SJCRH30 (cell line): ENCODE results near the gene SLC39A10. TPM values are rescaled to one million over a fixed set of nuclear protein-coding genes. Genes with fewer than 3 reads are reported as not detected.

Source experiments
- DNase-seq, 2 experiments: peaks; one replicate each; pipeline ENCODE4 v3.0.0-alpha.2; 2015 to 2020
- H3K27ac ChIP-seq: fragments of 250-450 bp; sonication (Bioruptor Pico); 2 replicates; pipeline ENCODE4 v1.5.1; 2020; ENCODE audit warnings: mild to moderate bottlenecking, moderate library complexity
- H3K27me3 ChIP-seq: fragments of 250-450 bp; sonication (Bioruptor Pico); 2 replicates; pipeline ENCODE4 v1.5.1; 2020; ENCODE audit warnings: mild to moderate bottlenecking, moderate library complexity
- H3K36me3 ChIP-seq: fragments of 250-450 bp; sonication (Bioruptor Pico); 2 replicates; pipeline ENCODE4 v1.5.1; 2020; ENCODE audit warnings: mild to moderate bottlenecking, moderate library complexity
- H3K4me1 ChIP-seq: fragments of 250-450 bp; sonication (Bioruptor Pico); 2 replicates; pipeline ENCODE4 v1.5.1; 2020; ENCODE audit warnings: mild to moderate bottlenecking, moderate library complexity
- H3K4me3 ChIP-seq: fragments of 250-450 bp; sonication (Bioruptor Pico); 2 replicates; pipeline ENCODE4 v1.5.1; 2020; ENCODE audit warnings: mild to moderate bottlenecking, moderate library complexity
- H3K9me3 ChIP-seq: fragments of 250-450 bp; sonication (Bioruptor Pico); replicated peaks from 2 replicates; pipeline ENCODE4 v1.5.1; 2020; ENCODE audit warnings: mild to moderate bottlenecking, moderate library complexity
- total RNA-seq: library from RNA; depleted of rRNA; stranded (reverse); fragments of >200 nt; shearing (Covaris generic); gene quantifications from 2 replicates; pipeline ENCODE4 v1.2.3, GENCODE V29; 2014; rRNA removed

The SLC39A10 gene
- 54.1 and 57.8 TPM in 2 replicates for total RNA-seq

DNA sequence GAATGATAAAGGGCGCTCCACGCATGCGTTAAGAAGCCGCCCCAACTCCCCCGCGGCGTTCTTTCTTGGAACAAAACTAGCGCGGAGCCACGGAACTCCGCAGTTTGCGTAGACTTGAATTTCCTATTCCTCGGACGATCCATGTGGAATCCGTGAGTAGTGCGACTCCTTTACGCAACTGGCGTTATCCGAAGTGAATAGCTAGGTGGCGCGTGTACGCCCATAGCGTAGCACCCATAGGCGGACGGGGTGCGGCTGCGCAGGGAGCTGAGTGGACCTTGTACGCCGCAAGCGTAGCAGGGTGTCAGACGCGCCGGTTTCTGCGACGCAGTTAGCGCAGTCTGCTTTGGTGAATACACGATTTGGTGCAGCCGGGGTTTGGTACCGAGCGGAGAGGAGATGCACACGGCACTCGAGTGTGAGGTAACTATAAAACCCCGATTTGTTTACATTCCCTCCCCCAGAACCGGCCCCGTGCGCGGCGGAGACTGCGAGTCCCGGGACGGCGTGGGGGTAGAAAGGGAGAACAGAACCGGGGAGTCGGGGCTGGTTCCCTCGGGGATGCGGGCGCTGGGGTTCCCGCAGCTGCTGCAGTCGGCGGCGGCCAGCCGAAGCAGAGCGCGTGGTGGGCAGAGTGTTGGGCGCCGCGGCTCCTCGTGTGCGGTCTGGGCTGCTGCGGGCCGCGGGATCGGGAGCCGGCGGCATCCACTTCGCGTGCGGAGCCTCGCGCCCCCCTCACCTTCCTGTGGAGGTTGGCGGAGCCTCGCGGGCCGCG lies at the start of gene SLC39A10:
Gene SLC39A10 (plus strand): TSS at position 368 of the 775 bp plus-strand sequence. CDS start 22,817 bp downstream, outside the sequence.
- H3K27ac ChIP-seq: peak within 1 kb of the TSS; percentile 83
- H3K4me3 ChIP-seq: peak within 1 kb of the TSS; percentile 85
- DNase-seq: peak; percentile 99 to 100
- H3K9me3 ChIP-seq: no peaks in the 10 kb centered on the region
- H3K36me3 ChIP-seq: 0 out of 2 replicates have a peak, but pooled peaks cover 4% of the 10 kb centered on the region
- H3K4me1 ChIP-seq: peaks cover 6% of the 10 kb centered on the region
- H3K27me3 ChIP-seq: no peaks in the 10 kb centered on the region

DNA sequence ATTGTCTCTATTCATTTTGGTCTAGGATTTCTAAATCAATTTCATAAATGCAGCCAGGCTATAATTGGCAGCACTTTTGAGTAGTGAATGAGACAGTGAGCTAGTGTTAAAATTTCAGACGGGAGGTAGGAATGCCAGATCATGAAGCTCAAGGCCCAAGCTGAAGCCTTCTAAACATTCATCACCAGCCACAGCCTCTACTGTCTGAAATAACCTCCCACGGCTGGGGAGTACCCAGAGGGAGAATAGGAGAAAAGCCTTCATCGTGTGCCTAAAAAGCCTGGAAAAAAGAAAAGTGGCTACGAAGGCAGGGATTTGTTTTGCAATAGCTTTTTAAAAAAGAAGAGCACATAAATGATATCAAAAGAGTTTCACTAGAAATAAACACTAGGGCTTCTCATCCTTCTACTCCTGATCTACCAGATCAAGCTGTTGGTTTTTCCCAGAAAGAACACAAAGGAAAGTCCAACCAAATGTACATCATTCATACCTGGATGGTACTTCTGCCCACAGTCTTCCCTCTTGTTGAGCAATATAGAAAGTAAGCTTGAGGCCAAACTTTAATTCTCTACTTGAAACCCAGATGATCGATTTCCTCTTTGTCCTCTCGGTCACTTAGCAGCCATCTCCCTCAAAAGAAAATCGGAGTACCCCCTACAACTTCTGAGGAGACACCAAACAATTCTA lies 48.1 kb upstream of the SLC39A10 start:
- DNase-seq: no peak
- H3K27ac ChIP-seq: no peak overlapping the region

GRCh38 chr2:195610717-195611116 lies 46.3 kb upstream of the SLC39A10 start:
- Histone ChIP-seq H3K36me3 (no peaks in the 10 kb centered on the region), H3K4me1 (peaks cover 22% of the 10 kb centered on the region), H3K4me3 (no peak overlapping the region), H3K9me3 (no peaks in the 10 kb centered on the region), H3K27me3 (0 out of 2 replicates have a peak, but pooled peaks cover 6% of the 10 kb centered on the region), H3K27ac (no peak overlapping the region)
- no peak for DNase-seq

More for the DNA sequence above, 48.1 kb upstream of the SLC39A10 start:
- Histone ChIP-seq H3K36me3 (no peaks in the 10 kb centered on the region), H3K9me3 (no peaks in the 10 kb centered on the region), H3K4me3 (no peak overlapping the region), H3K27me3 (0 out of 2 replicates have a peak, but pooled peaks cover 15% of the 10 kb centered on the region), H3K4me1 (peaks cover 17% of the 10 kb centered on the region)

GRCh38 chr2:195612611-195613495 lies 44.2 kb upstream of the SLC39A10 start:
- 0 out of 2 replicates have a peak overlapping the region, but pooled peaks have one; percentile 1 for H3K4me3 ChIP-seq
- H3K27ac ChIP-seq: 0 out of 2 replicates have a peak overlapping the region, but pooled peaks have one; percentile 1
- H3K27me3 ChIP-seq: no peaks in the 10 kb centered on the region
- no peaks in the 10 kb centered on the region for H3K9me3 ChIP-seq
- H3K36me3 ChIP-seq: no peaks in the 10 kb centered on the region
- DNase-seq: peak; percentile 55 to 60
- H3K4me1 ChIP-seq: peaks cover 22% of the 10 kb centered on the region

DNA sequence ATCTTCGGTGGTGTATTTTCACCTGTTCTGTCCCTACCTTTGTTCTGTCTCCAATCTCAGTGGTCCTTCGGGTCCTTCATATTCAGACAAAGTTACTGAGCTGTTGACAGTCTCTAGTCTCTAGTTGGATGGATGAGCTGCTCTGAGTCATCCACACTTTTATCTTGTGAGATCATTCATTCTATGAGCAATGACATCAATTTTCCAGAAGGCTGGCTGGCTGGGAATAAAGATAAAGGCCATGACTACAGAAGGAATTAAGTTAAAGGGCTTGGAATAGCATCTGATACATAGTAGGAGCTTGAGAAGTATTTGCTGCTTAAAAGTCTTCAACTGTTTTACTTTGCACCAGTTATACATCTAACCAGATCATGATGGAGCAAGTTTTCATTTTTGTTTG lies 43.1 kb upstream of the SLC39A10 start:
- Histone ChIP-seq H3K4me3 (no peak overlapping the region), H3K4me1 (peaks cover 22% of the 10 kb centered on the region)
- peak; percentile 47 to 66 for DNase-seq

DNA sequence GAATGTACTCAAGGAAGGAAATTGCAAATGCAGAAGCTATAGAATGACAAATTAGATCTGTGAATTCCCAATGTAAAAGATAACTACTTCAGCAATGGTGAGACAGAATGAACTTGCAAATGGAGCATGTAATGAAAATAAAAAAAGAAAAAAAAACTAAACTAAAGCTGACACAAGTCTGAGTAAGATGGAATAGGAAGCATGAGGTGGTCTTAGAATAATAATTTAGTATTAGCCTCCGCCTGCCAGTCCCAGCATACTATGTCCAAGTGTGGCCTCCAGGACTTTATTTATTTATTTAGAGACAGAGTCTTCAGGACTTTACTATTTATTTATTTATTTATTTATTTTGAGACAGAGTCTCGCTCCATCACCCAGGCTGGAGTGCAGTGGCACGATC lies 37.4 kb upstream of the SLC39A10 start:
- Histone ChIP-seq H3K9me3 (no peaks in the 10 kb centered on the region), H3K27ac (no peak overlapping the region), H3K36me3 (no peaks in the 10 kb centered on the region), H3K27me3 (no peaks in the 10 kb centered on the region), H3K4me1 (peaks cover 9% of the 10 kb centered on the region), H3K4me3 (no peak overlapping the region)
- DNase-seq: no peak

More for the DNA sequence above, 43.1 kb upstream of the SLC39A10 start:
- Histone ChIP-seq H3K9me3 (no peaks in the 10 kb centered on the region), H3K27ac (no peak overlapping the region), H3K27me3 (no peaks in the 10 kb centered on the region), H3K36me3 (no peaks in the 10 kb centered on the region)

DNA sequence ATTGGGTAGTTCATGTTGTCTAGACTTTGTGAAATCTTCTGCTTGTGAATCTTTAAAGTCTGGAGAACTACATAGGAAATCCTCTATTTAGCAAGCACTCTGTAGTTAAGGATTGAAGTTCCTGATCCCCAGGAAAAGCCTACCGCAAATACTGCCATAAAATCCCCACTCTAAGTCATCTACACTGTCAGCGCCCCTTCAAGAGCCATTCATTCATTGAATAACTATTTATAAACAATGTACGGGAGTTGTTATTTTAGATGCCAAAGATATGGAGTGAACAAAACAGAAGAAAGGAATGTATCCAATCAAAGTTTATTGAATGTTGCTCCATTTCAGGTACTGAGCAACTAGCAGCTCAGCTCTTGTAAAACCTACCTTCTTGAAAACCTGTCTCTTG lies 36.5 kb upstream of the SLC39A10 start:
- no peak overlapping the region for H3K4me3 ChIP-seq
- H3K9me3 ChIP-seq: no peaks in the 10 kb centered on the region
- H3K36me3 ChIP-seq: no peaks in the 10 kb centered on the region
- peaks cover 9% of the 10 kb centered on the region for H3K4me1 ChIP-seq
- no peak overlapping the region for H3K27ac ChIP-seq
- no peaks in the 10 kb centered on the region for H3K27me3 ChIP-seq
- peak in 1 of 2 experiments; percentile 55 for DNase-seq

DNA sequence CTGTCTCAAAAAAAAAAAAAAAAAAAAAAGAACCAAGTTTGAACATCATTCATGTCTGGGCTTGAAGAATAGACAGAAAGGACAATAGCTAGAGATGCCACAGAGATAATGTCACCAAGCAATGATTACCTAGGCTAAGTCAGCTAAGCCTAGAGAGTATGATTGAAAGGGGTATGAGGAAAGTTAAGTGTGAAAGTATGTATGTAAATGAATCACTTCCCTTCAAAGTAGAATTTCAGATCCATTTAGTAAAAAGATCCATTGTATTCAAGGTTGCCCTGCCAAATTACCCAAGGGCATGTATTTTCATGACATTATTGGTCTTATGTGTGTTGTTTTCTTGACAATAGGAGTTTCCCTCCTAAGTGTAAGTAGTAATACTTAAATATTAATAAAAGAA lies 34.1 kb upstream of the SLC39A10 start:
- H3K27ac ChIP-seq: no peak overlapping the region
- no peak overlapping the region for H3K4me3 ChIP-seq
- no peaks in the 10 kb centered on the region for H3K27me3 ChIP-seq
- H3K9me3 ChIP-seq: no peaks in the 10 kb centered on the region
- DNase-seq: no peak
- H3K4me1 ChIP-seq: peaks cover 9% of the 10 kb centered on the region
- H3K36me3 ChIP-seq: no peaks in the 10 kb centered on the region

GRCh38 chr2:195626507-195626906 lies 30.5 kb upstream of the SLC39A10 start:
- Histone ChIP-seq H3K36me3 (no peaks in the 10 kb centered on the region), H3K27ac (no peak overlapping the region), H3K4me3 (no peak overlapping the region), H3K27me3 (peaks cover 14% of the 10 kb centered on the region; the same call in 1 of the 2 replicates), H3K4me1 (no peaks in the 10 kb centered on the region), H3K9me3 (peaks cover 3% of the 10 kb centered on the region; the same call in 1 of the 2 replicates)
- DNase-seq: no peak

DNA sequence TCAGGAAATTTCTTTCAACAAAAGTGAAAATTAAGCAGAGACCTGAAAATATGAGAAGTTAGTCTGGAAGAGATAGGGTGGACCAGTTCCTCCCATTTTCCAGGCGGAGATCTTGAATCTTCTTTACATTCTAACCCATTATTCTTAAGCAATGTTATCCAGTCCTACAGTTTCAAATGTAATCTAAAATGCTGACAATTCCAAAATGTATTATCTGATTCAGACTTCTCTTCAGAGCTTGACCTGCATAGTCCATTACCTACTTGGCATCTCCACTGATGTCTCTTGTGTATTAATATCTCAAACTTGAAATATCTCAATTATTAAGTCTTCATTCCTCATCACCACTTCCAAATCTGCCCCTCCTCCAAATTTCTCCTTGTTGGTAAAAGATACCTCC lies 28.4 kb upstream of the SLC39A10 start:
- Histone ChIP-seq H3K9me3 (peaks cover 3% of the 10 kb centered on the region; the same call in 1 of the 2 replicates), H3K4me3 (no peak overlapping the region), H3K27ac (no peak overlapping the region), H3K27me3 (peaks cover 16% of the 10 kb centered on the region; the same call in 1 of the 2 replicates), H3K36me3 (no peaks in the 10 kb centered on the region), H3K4me1 (no peaks in the 10 kb centered on the region)
- DNase-seq: no peak

DNA sequence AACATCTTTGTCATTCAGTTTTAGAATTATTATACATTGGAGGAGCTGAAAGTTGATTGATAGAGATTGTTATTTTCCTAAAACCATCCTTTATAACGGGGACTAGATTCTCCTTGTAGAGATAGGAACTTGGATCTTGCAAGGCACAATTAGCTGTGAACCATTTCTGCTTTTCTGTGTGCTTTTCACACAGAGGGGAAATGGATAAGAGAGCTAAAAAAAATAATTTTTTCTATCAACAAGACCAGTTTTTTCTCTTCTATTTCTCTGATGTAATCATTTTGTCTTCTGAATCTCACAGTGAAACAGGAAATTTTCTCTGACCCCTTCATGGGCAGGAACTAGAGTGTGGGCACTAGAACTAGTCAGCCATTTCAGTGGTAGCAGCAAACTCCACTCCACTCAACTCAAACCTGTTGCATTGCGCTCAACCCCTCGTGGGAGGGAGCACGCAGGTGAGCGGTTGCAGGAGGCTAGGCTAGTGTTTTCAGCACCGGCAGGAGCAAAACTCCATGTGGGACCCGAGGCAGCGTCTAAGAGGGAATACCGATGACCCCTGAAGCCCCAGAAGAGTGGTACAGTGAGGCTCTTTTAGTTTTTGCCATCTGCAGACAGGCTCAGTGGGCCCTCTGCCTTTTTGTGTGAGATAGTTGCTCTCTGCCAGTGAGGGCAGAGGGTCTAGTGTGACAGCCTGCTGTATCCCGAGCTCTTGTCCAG lies 24.0 kb upstream of the SLC39A10 start:
- DNase-seq: no peak
- no peaks in the 10 kb centered on the region for H3K4me1 ChIP-seq
- H3K9me3 ChIP-seq: peaks cover 3% of the 10 kb centered on the region; the same call in 1 of the 2 replicates
- no peak overlapping the region for H3K27ac ChIP-seq
- no peaks in the 10 kb centered on the region for H3K36me3 ChIP-seq
- H3K27me3 ChIP-seq: peaks cover 16% of the 10 kb centered on the region; the same call in 1 of the 2 replicates
- H3K4me3 ChIP-seq: no peak overlapping the region

- Histone ChIP-seq H3K36me3 (no peaks in the 10 kb centered on the region), H3K27me3 (peaks cover 13% of the 10 kb centered on the region; the same call in 1 of the 2 replicates), H3K4me1 (no peaks in the 10 kb centered on the region), H3K9me3 (peaks cover 3% of the 10 kb centered on the region; the same call in 1 of the 2 replicates), H3K4me3 (no peak overlapping the region), H3K27ac (no peak overlapping the region)
- no peak for DNase-seq
These were observed 23.5 kb upstream of the SLC39A10 start for GRCh38 chr2:195633573-195633870.

- Histone ChIP-seq H3K4me1 (no peaks in the 10 kb centered on the region), H3K27me3 (peaks cover 8% of the 10 kb centered on the region; the same call in 1 of the 2 replicates), H3K9me3 (peaks cover 3% of the 10 kb centered on the region; the same call in 1 of the 2 replicates), H3K4me3 (no peak overlapping the region), H3K27ac (no peak overlapping the region), H3K36me3 (no peaks in the 10 kb centered on the region)
- DNase-seq: no peak
These were observed 23.1 kb upstream of the SLC39A10 start for GRCh38 chr2:195633974-195634373.

- H3K4me3 ChIP-seq: no peak overlapping the region
- 0 out of 2 replicates have a peak, but pooled peaks cover 2% of the 10 kb centered on the region for H3K27me3 ChIP-seq
- H3K9me3 ChIP-seq: no peaks in the 10 kb centered on the region
- no peak overlapping the region for H3K27ac ChIP-seq
- no peaks in the 10 kb centered on the region for H3K36me3 ChIP-seq
- no peak for DNase-seq
- H3K4me1 ChIP-seq: no peaks in the 10 kb centered on the region
These were observed 20.1 kb upstream of the SLC39A10 start for GRCh38 chr2:195636890-195637289.
